Measurements from ENCODE around the gene CNTNAP2. TPM values are rescaled to one million over a fixed set of nuclear protein-coding genes. Genes with fewer than 3 reads are reported as not detected.

CNTNAP2 gene
- polyA plus RNA-seq, 1 experiment, result not detected

- ChIA-PET CTCF (no interaction called here), POLR2A (no interaction called here)
Observed at GRCh38 chr7:148402159-148402558, 2285.6 kb downstream of the CNTNAP2 start.

GRCh38 chr7:148403466-148403993 is 2286.9 kb downstream of the CNTNAP2 start:
- Histone ChIP-seq H3K4me3 (ENCODE audit: low read depth, low read length) (no peak overlapping the region), H3K27me3 (ENCODE audit: control insufficient read depth, insufficient read depth, low read length) (no peaks in the 10 kb centered on the region), H3K36me3 (ENCODE audit: control insufficient read depth, insufficient read depth, low read length) (no peaks in the 10 kb centered on the region)
- no peak for DNase-seq (ENCODE audit: low read depth)
- TF ChIP-seq CTCF (IDR thresholded peaks at IDR 0.05; ENCODE audit: insufficient read depth, low read depth, low read length), result no peak
- POLR2A ChIA-PET, result no interaction called here
- CTCF ChIA-PET, result no interaction called here

More at GRCh38 chr7:148402159-148402558, 2285.6 kb downstream of the CNTNAP2 start:
- DNase-seq (ENCODE audit: low read depth), result no peak
- no peak overlapping the region for H3K4me3 ChIP-seq (ENCODE audit: low read depth, low read length)
- H3K36me3 ChIP-seq (ENCODE audit: control insufficient read depth, insufficient read depth, low read length), result no peaks in the 10 kb centered on the region
- H3K27me3 ChIP-seq (ENCODE audit: control insufficient read depth, insufficient read depth, low read length), result no peaks in the 10 kb centered on the region
- TF ChIP-seq CTCF (IDR thresholded peaks at IDR 0.05; ENCODE audit: insufficient read depth, low read depth, low read length), result no peak

GRCh38 chr7:148408307-148408706 is 2291.7 kb downstream of the CNTNAP2 start:
- Histone ChIP-seq H3K36me3 (ENCODE audit: control insufficient read depth, insufficient read depth, low read length) (no peaks in the 10 kb centered on the region), H3K4me3 (ENCODE audit: low read depth, low read length) (no peak overlapping the region), H3K27me3 (ENCODE audit: control insufficient read depth, insufficient read depth, low read length) (no peaks in the 10 kb centered on the region)
- POLR2A ChIA-PET, result no interaction called here
- DNase-seq (ENCODE audit: low read depth), result no peak
- no peak for TF ChIP-seq CTCF (IDR thresholded peaks at IDR 0.05; ENCODE audit: insufficient read depth, low read depth, low read length)
- CTCF ChIA-PET, result no interaction called here

- no peak for TF ChIP-seq CTCF (IDR thresholded peaks at IDR 0.05; ENCODE audit: insufficient read depth, low read depth, low read length)
- Histone ChIP-seq H3K27me3 (ENCODE audit: control insufficient read depth, insufficient read depth, low read length) (no peaks in the 10 kb centered on the region), H3K4me3 (ENCODE audit: low read depth, low read length) (no peak overlapping the region), H3K36me3 (ENCODE audit: control insufficient read depth, insufficient read depth, low read length) (no peaks in the 10 kb centered on the region)
- ChIA-PET POLR2A (no interaction called here), CTCF (no interaction called here)
- DNase-seq (ENCODE audit: low read depth), result no peak
Observed at GRCh38 chr7:148410905-148411304, 2294.3 kb downstream of the CNTNAP2 start.

GRCh38 chr7:148412691-148413090 is 2296.1 kb downstream of the CNTNAP2 start:
- no peak for TF ChIP-seq CTCF (IDR thresholded peaks at IDR 0.05; ENCODE audit: insufficient read depth, low read depth, low read length)
- no peak for DNase-seq (ENCODE audit: low read depth)
- ChIA-PET CTCF (no interaction called here), POLR2A (no interaction called here)
- H3K4me3 ChIP-seq (ENCODE audit: low read depth, low read length), result no peak overlapping the region
- H3K36me3 ChIP-seq (ENCODE audit: control insufficient read depth, insufficient read depth, low read length), result no peaks in the 10 kb centered on the region
- H3K27me3 ChIP-seq (ENCODE audit: control insufficient read depth, insufficient read depth, low read length), result no peaks in the 10 kb centered on the region

Data from BJ (cell line).